Left ventricle myocardium superior (tissue), 1 donor: ENCODE data around the gene MAP3K8. TPM values are rescaled to one million over a fixed set of nuclear protein-coding genes. Genes with fewer than 3 reads are reported as not detected.
A peak's percentile ranks its signal among the peaks of the same experiment; 100 is the strongest.
"Not testable (repeated sequence)": the region's sequence is repeated elsewhere in the genome, so short reads cannot be mapped to it uniquely, and the experiment has no call there.

Experiments
- ATAC-seq: fragments of 200-7000 bp; cut with Tn5 transposase; one replicate; pipeline ENCODE4 v1.9.1; 2020; ENCODE audit warnings: mild to moderate bottlenecking, moderate library complexity
- DNase-seq: peaks from one replicate; pipeline ENCODE4 v3.0.0-alpha.2; 2020
- intact Hi-C: fragments of 100-400 bp; cut with micrococcal nuclease; formaldehyde crosslinking; loops from one replicate; pipeline ENCODE4 v1.11.0; 2022
- total RNA-seq: library from RNA; stranded (reverse); fragmentation: NEBNext Ultra II Directional; extraction: Animal tissue kit (Norgen Biotek cat#: 25700); gene quantifications from one replicate; pipeline ENCODE4 v1.2.1, GENCODE V29; 2021
- donor health status: DM: no; HTN: yes; CAD: no; lungs with severe emphysema.

The MAP3K8 gene
- total RNA-seq, 1 donor from 2014 or later: 7.4 TPM

DNA sequence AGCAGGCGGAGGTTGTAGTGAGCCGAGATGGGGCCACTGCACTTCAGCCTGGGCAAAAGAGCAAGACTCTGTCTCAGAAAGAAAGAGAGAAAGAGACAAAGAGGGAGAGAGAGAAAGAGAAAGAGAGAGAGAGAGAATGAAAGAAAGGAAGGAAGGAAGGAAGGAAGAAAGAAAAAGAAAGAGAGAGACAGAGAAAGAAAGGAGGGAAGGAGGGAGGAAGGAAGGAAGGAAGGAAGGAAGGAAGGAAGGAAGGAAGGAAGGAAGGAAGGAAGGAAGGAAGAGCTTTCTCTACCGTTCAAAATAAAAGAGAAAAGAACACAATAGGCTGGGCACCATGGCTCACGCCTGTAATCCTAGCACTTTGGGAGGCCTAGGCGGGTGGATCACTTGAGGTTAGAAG is 41.5 kb downstream of the MAP3K8 start:
- intact Hi-C loops, DNase-seq, ATAC-seq: not testable (repeated sequence)

DNA sequence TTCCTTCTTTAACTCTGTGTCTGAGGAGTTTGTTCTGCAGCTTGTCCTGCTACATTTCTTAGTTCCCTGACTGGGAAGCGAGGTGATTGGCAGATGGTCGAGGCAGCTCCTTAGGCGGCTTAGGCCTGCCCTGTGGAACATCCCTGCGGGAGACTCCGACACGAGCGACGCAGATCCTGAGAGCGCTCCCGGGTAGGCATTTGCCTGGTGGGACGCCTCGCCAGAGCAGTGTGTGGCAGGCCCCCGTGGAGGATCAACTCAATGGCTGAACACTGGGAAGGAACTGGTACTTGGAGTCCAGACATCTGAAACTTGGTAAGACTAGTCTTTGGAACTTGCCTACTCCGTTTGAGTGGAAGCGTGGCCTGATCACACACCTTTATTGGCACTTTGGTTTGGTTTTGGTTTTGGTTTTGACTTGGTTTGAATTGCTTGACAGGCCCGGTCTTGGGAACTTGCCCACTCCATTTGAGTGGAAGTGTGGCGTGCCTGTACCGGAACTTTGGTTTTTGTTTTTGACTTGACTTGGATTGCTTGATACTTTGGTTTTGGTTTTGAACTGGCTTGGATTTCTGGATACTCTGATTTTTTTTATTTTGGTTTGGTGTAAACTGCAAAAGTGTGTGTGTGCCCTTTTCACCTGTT is 42.6 kb downstream of the MAP3K8 start:
- DNase-seq (no peak), ATAC-seq (no peak)
- intact Hi-C loops: no loop called here

DNA sequence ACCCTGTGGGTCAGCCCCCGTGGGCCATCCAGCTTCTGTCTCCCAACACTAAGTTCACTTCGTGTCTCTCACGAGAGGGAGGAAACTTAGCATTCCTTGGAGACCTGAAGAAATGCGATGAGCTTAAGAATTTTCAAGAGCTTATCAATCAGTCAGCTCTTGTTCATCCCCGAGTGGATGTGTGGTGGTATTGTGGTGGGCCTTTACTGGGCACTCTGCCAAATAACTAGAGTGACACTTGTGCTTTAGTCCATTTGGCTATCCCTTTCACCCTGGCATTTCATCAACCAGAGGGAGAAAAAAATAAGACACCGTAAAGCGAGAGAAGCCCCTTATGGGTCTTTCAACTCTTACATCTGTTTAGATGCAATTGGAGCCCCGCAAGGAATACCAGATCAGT is 45.5 kb downstream of the MAP3K8 start:
- intact Hi-C loops, ATAC-seq, DNase-seq: not testable (repeated sequence)

DNA sequence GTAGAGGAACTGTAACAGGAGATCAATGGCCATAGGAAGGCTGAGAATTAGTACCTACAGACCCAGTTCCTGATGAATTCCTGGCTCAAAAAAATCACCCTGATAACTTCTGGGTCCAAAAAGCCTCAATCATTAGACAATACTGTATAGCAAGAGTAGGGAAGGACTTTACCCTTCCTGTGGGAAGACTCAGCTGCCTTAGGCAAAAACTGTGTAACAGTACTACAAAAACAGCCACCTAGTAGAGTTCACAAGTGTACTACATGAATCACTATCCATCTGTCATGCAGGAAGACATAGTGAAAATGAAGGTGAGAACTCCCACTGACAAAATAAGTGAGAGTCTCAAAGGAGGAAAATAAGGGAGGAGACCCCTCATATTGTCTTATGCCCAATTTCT is 47.6 kb downstream of the MAP3K8 start:
- intact Hi-C loops: no loop called here
- DNase-seq (no peak), ATAC-seq (no peak)

DNA sequence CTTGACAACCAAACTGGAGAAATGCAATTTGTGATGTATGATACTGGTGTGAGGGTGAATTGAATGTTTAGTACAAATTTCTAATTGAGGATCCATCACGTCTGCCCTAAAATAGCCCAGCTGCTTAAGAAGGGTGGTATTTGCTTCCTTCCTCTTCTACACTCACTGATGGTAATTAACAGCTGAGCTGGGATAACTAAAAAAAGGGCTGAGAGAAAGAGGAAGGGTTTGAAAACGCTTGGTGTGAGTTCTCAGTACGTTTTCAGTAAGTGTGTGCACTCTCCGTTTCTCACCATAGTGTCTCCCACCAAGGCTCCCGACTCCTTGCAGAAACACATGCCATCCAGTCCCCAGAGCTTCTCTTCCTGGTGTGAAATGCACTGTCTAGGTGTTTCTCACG is 54.3 kb downstream of the MAP3K8 start:
- no peak for DNase-seq
- ATAC-seq: peak; percentile 58
- intact Hi-C loops: no loop called here

DNA sequence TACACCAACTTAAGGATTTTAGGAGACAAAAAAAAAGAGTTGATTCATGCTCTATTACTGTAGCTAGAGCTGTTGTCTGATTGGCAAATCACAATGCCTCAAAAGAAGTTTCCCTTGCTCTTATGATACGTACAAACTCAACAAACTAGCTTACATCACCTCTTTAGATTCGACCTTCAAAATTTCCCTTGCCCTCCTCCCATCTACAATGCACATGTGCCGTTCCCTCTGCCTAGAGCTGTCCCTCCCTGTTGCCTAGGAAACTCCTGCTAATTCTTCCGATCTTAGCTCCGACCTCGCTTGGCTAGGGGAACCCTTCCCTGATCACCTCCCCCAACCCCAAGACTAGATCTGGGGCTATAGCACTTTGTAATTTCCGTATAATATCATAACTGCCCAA is 55.4 kb downstream of the MAP3K8 start:
- ATAC-seq (no peak), DNase-seq (no peak)
- intact Hi-C loops: no loop called here

DNA sequence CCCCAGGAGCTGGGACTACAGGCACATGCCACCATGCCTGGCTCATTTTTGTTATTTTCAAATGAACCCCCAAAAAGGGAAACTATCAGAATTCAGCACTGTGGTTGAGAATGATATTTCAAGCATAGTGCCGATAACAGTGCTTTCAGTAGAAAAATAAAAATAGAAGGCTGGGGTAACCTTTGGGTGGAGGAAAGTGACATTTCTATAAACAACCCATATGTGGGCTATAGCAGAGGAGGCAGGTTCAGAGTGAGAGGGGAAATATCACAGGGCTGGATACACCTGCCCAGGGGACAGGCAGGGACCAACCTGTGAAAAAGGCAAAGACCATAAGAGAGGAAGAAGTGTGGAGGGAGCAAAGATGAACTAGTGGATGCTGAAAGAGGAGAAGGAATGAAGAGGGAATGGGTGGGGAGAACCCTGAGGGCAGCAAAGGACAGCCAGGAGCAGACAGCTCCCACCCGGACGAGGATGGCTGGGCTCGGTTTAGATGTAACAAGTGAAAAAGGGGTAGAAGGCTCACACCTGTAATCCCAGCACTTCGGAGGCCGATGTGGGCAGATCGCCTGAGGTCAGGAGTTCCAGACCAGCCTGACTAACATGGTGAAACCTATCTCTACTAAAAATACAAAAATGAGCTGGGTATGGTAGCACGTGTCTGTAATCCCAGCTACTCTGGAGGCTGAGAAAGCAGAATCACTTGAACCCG is 56.5 kb downstream of the MAP3K8 start:
- ATAC-seq: no peak
- intact Hi-C loops: no loop called here
- no peak for DNase-seq

DNA sequence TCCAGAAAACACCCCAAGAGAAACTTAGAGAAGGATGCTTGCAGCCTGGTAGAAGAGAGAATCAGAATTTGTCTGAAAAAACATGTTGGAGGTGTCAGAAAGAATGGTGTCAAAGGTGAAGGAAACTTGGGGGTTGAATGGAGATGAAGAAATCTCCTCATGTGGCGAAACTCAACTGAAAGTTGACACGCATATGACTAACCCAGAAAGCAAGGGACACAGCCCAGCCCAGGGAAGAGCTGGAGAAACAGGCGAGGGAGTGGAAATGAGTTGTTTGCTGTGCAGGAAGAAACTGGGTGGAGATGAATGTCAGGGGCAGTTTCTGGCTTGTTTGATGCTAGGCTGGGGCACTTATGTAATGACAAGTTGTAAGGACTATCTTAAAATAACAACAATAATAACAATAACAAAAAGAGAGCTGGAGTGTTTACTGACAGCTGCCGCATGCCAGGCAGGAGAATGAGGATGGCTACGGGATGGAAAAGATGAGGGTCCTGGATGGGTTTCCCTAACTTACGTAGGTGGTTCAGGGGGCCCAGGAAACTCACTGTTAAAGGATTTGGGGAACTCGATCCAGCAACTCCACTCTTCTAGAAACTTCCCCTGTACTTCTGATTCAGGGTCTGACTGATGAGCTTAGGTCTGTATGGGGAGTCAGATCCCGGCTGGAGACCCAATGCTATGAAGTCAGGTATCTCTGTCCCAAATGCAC is 57.4 kb downstream of the MAP3K8 start:
- DNase-seq (no peak), ATAC-seq (no peak)
- intact Hi-C loops: no loop called here

DNA sequence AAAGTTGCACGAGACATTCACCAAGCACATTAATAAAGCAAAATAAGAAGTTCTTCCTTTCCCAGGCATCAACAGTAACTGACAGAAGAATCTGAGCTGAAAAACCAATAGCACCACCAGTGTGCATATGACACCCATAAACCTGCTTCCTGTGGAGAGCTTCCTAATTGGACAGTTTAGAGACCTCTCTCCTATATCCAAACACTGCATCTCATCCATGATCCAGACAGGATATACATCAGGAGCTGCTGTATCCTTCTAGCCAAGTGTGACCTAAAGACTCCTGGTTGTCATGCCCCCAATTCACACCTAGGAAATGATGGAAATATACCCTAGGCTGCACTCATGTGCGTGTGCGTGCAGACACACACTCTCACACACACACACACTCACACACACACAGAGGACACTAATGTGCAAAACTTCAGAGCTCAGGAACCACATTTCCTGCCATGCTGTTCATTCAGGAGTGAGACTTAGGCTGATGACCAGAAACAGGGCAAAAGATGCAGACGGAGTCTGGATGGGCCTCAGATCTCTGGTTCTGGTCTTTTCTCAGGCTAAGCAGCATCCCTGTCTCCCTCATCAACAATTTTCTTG is 58.0 kb downstream of the MAP3K8 start:
- DNase-seq (no peak), ATAC-seq (no peak)
- intact Hi-C loops: no loop called here

DNA sequence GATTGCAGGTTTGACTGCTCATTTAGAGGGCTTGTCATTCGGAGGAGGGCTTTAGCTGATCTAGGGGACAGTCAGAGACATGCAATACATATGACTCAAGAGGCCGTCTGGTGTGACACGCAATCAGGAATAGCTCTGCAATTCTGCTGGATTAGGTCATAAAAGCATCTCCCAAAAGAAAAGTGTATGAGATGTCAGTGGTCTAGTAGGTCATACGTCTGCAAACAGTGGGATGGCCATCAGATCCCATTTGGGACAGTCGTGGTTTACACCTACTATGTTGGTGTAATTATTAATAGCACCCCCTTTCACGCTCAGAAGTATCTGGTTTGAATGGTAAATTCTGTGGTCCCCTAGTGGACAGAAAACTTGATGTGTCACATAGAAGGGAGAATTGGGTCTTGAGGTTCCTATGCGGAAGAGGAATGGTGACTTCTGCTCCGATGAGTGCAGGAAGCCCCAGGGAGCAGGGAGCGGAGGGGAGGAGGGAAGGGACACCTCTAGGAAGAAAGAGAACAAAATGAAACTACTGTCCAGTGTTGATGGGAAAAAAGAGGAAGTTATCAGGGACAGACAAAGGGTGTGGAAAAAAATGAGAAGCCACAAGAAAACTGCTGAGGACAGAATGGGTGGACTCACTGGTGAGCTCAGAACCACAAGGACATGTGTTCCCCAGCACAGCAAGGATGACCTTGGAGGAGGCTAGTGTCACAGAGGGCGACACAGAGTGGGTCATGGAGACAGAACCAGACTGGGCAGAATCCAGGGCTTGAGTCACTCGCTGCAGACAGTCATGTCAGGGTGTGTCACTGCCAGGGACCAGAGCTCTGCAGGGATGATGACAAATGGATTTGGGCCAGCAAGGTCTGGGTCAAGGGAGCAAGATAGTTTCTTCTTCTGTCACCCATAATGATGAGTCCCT is 59.9 kb downstream of the MAP3K8 start:
- ATAC-seq (peak; percentile 85), DNase-seq (peak; percentile 48)
- intact Hi-C loops: no loop called here

DNA sequence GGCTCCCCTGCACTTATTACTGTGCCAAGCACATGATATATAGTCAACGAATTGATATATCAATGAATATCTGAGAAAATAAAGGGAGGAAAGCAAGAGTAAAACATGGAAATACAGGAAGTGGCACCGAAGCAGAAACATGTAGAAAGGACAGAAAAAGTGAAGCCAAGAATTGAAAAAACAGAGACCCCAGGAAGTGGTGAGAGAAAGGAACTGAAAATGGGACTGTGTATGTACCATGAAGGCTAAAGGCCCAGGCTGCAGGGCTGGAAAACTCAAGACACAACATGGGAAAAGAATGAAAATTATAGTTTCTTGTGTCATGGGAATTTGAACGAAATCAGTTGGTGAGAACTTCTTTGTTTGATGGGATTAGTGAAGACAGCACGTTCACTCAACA is 60.6 kb downstream of the MAP3K8 start:
- intact Hi-C loops: no loop called here
- DNase-seq (no peak), ATAC-seq (peak; percentile 16)

DNA sequence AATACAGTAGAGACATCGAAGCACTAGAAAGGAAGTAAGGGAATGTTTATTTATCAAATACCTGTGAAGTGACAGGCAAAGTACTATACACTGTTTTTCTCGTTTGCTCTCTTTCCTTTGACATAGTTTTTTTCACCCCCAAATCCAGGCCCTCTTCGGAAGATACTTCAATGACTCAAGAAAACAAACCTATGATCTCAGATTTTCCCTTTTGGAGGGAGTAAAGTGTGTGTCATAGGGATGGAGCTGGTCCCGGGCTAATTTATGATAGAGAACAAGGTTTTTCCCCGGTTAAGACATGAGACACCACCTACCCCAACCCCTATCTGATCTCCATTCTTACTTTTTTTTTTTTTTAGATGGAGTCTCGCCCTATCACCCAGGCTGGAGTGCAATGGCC is 61.7 kb downstream of the MAP3K8 start:
- DNase-seq (no peak), ATAC-seq (no peak)
- intact Hi-C loops: no loop called here

DNA sequence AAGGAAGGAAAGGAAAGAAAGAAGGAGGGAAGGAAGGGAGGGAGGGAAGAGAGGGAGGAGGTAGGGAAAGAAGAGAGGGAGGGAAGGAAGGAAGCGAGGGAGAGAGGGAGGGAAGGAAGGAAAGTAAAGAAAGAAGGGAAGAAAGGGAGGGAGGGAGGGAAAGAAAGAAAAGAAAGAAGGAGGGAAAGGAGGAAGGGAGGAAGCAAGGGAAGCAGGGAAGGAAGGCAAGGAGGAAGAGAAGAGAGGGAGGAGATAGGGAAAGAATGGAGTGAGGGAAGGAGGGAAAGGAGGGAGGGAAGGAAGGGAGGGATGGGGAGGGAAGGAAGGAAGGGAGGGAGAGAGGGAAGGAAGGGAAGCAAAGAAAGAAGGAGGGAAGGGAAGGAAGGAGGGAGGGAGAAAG is 65.8 kb downstream of the MAP3K8 start:
- intact Hi-C loops: no loop called here
- no peak for DNase-seq
- ATAC-seq: no peak

DNA sequence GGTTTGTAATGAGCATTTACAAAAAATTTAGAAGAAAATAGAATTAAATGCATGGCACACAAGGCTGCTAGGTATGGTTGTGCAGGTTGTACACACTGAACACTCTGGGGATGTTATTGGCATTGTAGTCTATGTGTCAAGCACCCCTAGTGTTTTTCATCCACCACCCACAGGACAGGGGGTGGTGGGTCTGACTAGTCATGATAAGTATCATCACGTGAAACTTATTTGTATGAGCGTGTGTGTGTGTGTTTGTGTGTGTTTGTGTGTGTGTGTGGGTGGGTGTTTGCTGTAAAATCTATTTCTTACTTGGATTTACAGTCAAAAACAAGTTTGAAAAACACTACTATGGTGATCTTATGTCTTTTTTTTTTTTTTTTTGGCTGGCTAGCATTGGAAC is 66.5 kb downstream of the MAP3K8 start:
- DNase-seq (no peak), ATAC-seq (no peak)
- intact Hi-C loops: no loop called here

DNA sequence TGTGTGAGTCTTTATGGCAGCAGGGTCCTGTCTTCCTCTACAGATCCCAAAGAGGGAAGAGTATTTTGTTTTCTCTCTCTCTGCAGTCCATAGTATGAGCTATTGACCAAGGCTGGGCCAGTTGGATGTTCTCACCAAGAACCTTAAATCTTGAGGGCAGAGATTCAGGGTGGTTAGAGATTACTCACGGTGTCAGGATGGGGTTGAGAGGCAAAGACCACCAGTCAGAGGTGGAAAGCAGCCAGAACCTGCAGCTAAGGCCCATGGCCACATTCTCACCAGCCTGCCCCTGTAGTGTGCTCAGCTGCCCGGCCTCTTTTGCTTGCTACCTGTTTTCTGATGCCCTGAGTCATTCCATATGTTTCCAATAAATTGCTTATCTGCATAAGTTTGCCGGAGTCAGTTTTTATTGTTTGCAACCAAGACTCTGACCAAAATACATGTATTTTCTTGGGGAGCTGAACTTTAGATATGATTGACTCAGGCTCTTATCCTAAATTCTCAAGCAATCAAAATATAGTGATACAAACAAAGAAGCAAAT is 67.0 kb downstream of the MAP3K8 start:
- no peak for ATAC-seq
- no peak for DNase-seq
- intact Hi-C loops: no loop called here

DNA sequence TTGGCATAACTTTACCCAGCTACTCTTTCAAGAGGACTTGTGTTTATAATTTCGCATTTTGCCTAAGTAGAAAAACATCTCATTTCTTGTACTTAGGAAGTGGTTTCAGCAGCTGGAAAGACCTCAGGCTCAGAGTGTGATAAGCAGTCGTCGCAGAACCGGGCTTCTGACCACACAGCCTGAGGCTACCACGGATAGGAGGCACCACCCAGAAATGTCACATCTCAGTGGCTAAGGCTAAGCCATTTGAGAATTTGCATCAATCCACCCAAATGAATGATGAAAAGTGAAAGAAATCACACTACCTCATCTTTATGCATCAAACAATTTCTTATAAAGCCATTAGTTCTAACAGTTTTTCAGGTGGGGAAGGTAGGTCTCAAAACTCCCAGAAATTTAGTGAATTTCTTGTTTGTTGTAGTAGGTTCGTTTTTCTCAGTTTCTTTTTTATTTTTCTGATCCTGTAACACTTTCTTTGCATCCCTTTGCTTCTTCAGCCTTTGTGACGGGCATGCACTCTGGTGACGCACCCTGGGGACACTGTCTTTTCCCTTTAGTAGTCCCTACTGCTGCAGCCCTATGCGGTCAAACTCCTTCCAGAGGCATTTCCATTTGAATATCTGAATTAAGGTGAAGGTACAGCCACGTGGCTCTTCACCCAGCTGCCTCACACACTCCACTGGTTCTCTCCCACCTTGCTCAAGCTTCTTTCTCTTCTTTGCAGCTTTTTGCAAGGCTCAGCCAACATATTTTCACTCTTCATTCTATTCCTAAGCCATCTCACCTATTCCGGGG is 68.5 kb downstream of the MAP3K8 start:
- DNase-seq: peak; percentile 38
- ATAC-seq: peak; percentile 41
- intact Hi-C loops: no loop called here

DNA sequence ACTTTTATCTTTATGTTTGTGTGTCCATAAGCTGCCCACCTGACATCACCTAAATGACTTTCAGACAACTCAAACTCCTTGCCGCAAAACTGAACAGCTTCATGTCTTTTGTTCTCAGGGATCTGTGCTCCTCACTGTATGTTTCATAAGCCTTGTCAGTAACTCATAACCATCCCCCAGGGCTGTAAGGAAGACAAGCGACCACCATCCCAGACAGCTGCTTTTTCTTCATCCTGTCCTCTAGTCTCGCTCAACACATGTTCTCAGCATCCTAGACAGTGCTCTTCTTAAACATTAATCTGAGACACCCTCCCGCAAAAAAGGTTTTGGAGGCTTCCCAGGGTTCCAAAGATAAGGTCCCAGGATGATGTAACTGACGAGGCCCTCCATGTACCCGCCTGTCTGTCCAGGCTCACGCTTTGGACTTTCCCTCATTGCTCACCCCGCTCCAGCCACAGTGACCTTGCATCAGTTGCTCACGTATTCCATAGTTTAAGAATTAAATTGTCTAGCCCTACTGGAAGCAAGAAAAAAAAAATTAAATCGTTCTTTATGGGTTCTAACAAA is 69.8 kb downstream of the MAP3K8 start:
- intact Hi-C loops: no loop called here
- DNase-seq (no peak), ATAC-seq (no peak)
